HG03066 (cell line): ENCODE results near the gene HCN2.

ENCODE experiments used
- ATAC-seq: cut with Tn5 transposase; IDR thresholded peaks from one replicate; pipeline ENCODE4 v1.9.1; 2021; ENCODE audit warnings: low read depth; ENCODE audit not compliant: unreplicated experiment

Gene HCN2

DNA sequence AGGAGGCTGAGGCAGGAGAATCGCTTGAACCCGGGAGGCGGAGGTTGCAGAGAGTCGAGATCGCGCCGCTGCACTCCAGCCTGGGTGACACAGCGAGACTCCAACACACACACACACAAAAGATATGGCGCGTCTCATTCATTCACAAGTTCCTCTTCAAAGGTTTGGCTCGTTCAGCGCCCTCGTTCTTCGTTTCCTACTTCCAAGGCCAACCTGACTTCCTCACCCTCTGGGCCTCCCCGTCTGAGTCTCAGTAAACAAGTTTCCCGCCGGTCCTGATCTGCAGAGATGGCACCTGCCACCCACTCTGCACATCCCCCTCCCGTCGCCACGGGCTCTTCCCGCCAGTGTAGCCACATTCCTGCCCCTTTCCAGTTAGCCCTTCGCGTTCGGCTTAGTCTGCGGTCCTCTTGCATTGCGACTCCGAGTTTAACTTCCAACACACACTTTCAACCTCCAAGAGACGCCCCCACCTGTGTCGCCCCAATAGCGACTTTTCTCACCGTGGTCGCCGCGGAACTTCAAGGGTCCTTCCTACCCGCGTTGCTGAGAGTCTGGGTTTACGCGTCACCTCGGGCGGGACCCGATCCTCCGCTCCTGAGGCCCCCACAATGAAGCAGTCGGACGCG, 18.6 kb upstream of the HCN2 start:
- ATAC-seq = no peak

DNA sequence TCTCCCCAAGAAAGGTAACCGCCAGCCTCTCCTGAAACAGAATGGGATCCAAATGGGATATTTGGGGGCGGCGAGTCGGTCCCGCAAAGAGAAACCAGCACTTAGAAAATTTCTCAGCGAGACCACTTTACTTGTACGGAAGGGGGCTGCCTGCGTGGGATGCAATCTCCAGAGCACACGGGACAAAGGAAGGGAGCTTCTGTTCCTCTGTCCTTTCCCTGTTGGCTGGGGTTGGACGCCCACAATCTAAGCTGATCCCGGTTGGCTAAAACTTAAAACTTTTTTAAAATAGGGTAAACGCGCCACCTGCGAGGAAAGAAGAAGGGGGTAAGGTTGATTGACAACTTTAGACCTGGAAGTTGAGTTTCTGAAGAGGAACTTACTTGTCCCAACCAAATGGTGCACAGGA, 18.1 kb upstream of the HCN2 start:
- ATAC-seq = no peak

DNA sequence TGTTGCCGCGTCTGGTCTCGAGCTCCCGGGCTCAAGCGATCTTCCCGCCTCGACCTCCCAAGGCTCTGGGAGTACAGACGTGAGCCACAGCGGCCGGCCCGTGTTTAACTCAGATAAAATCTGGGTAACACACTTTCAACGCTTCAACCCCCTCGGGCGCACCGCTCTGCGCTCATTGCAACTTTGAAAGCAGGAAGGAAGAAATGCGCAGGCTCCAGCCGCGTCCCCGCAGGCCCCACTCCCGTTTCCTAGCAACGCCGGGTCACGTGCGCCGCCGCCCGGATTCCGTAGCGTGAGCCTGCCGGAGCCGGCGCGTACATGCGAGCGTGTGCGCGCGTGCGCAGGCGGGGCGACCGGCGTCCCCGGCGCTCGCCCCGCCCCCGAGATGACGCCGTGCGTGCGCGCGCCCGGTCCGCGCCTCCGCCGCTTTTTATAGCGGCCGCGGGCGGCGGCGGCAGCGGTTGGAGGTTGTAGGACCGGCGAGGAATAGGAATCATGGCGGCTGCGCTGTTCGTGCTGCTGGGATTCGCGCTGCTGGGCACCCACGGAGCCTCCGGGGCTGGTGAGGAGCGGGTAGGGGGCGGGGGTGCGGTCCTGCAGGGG, 17.4 kb upstream of the HCN2 start, which contains the start of gene BSG:
Gene BSG, plus strand, starts transcription at position 457 of the 603 bp plus-strand sequence. Its CDS starts 39 bp downstream, at position 496.
- peak; percentile 55 for ATAC-seq

DNA sequence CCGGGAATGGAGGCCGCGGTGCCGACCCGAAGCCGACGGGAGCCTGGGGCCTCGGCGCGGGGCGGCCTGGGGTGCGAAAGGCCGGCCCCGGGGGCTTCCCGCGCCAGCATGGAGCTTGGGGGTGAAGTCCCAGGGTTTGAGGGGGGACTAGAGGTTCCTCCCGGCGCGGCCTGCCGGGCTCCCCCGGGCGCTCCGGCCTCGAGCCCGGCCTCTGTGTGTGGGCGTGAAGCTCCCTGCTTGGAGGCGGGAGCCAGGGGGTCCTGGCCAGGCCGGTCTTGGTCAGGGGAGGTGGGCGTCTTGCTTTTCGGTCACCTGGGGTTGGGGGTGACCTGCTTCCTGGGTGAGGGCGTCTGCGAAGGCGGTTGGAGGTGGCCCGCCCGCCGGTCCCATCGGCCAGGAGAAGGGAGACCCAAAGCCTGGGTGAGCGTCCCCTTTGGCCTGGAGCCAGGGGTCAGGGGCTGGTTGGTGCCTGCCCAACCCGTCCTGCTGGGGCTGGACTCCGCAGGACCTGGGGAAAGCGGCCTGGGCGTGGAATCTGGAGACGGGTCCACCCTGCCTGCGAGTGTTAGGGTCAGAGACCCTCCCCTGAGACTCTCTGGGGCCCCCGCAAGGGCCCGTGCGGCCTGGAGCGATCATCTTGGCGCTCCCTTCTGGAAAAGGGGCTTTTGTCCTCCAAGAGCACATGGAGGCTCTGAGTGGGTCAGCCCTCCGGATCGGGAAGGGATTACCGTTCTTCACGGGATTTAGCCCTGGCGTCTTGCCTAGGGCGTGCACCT, 16.8 kb upstream of the HCN2 start:
- peak; percentile 5 for ATAC-seq

DNA sequence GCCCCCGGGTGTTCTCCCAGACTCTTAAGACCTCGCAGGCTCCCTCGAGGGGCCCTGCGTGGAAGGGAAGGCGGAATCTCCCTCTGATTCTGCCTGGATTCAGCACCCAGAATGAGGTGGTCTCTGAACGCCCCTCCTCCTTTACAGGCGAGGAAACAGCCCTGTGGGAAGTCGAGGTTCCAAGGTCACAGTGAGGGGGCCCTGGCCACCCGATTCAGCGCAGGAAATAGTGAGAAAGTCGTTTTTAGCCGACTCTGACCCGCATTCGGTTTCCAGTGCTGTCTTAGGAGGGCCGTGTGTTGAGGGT, 16.2 kb upstream of the HCN2 start:
- ATAC-seq = no peak

DNA sequence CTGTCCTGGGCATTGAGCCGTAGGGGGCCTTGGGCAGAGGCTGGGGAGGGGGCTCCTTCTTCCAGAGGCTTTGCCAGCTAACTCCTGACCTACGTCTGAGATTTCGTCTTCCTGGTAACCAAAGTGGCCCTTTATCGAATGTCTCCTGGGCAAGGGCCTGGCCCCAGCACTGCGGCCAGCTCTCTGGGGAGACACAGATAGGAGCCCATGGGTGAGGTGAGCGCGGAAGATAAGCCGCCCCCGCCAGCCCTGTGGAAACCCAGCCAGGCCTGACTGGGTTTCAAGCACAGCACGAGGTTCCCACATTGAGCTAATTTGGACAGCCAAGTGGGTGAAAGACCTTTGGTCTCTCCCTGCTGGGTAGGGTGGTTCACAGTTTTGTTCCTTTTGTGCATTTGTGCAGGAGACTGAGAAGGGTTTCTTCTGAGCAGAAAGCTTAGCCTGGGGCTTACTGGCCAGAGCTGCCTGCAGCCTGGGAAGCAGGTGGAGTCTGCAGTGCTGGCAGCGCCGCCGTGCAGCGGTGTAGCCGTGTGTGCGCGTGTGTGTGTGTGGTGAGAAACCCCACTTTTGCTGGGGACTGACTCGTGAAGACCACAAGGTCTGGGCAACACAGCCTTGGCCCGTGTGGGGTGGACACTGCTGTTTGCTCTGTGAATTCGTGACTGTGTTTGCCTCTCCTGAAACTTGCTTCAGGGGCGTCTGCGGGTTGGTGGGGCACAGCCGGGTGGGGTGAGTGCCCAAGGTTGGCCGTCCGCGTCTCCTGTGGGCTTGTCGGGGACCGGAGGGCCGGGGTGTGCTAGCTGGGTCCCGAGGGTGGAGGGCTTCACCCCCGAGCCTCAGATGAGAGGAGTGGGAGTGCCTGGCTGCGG, 14.8 kb upstream of the HCN2 start:
- no peak for ATAC-seq

DNA sequence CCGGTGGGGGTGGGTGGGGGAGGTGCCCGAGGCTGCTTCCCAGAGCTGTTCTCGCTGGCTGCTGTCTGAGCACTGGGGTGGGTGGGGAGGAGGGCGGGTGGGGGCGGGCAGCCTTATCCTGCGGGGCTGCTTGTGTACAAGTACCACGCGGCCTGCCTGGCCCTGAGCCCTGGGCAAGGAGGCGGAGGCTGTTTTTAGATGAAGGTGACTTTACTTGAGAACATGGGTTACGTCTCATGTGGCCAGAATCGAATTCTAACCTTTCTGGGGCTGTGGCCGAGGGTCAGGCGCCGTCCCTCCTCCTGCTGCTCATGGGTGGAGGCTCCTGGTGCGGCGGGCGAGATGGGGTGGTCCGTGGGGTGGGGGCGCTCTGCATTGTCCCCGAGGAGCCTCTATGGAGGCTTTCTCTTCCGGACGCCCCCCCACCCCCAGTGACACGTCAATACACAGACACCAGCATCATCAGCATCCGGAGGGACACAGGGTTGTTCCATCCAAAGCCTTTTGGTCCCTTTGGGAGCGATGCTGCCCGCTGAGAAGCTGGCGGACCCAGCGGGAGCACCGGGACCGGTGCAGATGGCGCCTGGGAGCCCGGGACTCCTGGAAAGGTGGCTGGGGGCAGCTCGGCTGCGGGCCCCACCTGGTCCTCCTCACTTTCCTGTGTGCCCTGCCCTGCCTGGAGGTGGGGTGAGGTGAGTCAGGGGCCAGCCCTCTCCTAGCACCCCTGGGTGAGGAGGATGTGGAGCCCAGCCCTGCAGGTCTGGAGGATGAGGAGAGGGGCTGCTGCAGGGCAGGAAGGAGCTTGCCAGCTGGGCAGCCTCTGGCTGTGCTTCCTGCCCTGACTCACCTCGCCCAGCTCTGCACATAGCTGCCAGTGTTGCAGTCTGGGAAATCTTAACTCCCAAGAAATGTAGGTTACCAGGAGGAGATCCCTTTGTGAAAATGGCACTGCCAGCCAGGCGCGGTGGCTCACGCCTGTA, 13.9 kb upstream of the HCN2 start:
- ATAC-seq = no peak

DNA sequence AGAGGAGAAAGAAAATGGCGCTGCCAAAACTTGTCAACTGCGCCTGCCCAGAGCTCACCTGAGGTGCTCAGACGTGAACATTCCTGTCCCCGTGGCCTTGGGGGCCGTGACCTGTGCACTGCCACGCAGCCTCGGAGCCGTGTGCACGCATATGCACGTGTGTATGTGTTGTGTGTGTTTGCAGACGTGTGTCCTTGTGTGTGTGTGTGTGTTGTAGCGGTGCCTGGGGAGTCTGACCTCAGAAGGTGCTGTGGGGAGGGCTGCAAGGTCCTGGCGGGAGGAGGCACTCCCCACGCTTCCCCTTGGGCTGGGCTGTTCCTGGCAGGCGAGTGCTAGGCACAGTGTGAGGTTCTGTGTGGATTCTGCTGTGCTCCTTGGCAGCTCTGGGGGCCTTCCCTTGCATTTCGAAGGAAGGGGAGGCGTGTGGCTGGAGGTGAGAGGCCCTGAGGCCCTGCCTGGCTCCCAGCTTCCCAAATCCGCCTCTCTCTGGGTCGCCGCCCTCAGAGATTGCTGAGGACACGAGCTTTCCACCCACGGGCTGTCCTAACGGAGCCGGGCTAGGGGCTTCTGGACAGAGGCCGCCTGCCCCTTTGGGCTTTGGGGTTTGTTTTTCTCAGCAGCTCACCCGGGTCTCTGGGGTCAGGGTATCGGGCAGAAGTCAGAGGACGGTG, 12.8 kb upstream of the HCN2 start:
- ATAC-seq = no peak

DNA sequence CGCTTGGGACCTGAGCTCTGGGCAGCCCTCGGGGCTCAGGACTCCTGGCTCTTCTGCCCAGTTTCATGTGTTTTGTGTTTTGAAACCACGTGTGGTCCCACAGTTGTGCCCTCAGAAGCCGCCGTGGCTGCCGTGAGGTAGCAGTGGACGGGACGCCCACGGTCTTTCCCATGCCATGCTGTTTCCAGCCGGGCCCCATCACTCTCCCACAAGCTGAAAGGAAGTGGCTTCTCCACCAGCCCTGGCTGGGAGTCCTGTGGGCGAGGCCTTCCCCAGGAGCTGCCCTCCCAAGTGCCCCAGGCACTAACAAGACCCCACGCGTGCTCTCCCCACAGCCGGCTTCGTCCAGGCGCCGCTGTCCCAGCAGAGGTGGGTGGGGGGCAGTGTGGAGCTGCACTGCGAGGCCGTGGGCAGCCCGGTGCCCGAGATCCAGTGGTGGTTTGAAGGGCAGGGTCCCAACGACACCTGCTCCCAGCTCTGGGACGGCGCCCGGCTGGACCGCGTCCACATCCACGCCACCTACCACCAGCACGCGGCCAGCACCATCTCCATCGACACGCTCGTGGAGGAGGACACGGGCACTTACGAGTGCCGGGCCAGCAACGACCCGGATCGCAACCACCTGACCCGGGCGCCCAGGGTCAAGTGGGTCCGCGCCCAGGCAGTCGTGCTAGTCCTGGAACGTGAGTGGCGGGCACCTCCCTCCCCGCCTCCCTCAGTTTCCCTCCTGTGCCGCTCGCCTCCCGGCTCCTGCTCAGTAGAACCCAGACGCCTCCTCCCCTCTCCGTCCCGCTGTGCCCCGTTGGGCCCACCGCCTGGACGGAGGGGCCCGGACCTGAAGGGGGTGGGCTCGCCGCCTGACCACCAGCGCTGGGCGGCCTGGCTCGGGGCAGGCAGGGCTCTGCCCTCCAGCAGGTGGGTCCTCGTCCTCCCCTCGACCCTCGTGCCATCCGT, 12.0 kb upstream of the HCN2 start:
- ATAC-seq = no peak

DNA sequence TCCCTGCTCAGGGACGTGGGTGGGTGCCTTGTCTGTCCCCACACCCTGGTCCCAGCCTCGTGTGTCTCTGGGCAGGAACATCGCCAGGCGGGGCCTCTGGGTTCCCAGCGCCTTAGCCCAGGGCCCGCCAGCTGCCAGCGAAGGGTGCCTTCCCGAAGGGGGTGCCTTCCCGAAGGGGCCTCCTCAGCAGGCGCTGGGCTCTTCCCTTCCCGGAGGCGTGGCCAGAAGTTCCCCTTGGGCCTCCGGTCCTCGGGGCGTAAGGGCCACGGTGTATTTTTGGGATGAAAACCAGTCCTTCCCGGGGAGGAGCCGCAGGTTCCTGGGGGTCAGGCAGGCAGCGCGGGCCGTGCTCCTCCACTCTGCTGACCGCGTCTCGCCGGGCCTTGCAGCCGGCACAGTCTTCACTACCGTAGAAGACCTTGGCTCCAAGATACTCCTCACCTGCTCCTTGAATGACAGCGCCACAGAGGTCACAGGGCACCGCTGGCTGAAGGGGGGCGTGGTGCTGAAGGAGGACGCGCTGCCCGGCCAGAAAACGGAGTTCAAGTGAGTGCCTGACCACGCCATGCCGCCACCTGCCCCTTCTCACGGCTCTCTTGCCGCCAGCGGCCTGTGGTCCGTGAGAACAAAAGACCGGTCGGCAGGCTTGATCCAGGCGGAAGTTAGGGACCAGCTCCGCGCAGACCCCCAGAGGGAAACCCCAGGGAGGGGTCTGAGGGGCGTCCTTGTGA, 10.4 kb upstream of the HCN2 start:
- no peak for ATAC-seq

DNA sequence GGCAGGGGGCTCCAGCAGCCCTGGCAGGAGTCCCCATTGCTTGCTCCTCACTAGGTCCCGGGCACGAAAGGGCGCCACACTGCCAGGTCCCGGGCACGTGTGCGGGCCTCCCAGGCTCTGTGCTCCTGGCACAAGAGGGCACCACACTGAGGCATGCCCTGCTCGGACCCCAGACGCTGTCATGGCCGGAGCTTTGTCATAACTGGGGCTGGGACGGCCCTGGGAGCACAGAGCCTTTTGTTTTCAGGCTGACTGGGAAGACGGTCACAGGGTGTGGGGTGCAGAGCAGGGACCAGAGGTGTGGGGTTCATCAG, 9.9 kb upstream of the HCN2 start:
- no peak for ATAC-seq

DNA sequence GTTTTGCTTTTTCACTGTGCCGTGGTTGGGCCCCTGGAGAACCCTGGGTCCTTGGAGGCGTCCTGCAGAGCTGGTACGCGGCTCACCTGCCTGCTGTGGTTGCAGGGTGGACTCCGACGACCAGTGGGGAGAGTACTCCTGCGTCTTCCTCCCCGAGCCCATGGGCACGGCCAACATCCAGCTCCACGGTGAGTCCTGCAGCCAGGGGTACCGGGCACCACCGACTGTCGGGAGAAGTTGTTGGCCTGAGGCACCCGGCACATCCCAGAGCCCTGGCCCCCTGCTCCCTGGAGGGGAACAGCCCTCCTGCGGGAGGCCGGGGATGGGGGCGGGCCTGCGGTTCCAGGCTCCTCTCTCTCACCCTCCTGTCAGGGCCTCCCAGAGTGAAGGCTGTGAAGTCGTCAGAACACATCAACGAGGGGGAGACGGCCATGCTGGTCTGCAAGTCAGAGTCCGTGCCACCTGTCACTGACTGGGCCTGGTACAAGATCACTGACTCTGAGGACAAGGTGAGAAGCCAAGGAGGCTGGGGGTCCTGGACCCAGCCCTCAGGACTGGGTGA, 9.3 kb upstream of the HCN2 start:
- no peak for ATAC-seq

DNA sequence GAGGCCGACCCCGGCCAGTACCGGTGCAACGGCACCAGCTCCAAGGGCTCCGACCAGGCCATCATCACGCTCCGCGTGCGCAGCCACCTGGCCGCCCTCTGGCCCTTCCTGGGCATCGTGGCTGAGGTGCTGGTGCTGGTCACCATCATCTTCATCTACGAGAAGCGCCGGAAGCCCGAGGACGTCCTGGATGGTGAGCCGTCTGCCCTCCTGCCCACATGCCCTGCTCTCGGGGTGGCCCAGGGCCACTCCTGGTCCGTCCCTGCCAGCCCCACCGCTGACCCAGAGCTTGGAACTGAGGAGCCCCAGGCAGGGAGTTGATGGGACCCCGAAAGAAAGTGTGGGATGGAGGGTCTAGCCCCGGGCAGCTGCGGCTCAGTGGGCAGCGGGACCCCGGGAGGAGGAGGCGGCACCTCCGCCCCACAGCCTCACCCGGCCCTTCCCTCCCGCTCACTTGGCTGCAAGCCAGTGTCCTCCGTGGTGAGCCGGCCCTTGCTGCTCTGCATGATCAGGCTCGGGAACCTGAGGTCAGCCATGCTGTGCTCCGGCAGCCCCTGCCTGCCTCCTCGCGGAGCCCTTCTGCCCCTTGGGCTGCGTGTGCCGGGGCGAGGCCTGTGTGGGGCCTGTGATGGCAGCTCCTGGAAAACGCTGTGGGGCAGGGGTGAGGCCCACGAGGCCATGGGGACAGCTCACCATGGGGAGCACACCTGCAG, 8.1 kb upstream of the HCN2 start:
- no peak for ATAC-seq

DNA sequence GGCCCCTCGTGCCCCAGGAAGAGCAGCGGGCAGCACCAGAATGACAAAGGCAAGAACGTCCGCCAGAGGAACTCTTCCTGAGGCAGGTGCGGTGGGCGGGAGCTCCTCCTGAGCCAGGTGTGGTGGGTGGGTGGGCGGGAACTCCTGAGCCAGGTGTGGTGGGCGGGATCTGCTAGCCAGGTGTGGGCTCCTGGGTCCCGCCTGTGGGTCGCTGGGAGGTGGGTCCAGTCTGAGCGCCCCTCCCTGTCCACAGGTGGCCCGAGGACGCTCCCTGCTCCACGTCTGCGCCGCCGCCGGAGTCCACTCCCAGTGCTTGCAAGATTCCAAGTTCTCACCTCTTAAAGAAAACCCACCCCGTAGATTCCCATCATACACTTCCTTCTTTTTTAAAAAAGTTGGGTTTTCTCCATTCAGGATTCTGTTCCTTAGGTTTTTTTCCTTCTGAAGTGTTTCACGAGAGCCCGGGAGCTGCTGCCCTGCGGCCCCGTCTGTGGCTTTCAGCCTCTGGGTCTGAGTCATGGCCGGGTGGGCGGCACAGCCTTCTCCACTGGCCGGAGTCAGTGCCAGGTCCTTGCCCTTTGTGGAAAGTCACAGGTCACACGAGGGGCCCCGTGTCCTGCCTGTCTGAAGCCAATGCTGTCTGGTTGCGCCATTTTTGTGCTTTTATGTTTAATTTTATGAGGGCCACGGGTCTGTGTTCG, 7.0 kb upstream of the HCN2 start:
- ATAC-seq = no peak

DNA sequence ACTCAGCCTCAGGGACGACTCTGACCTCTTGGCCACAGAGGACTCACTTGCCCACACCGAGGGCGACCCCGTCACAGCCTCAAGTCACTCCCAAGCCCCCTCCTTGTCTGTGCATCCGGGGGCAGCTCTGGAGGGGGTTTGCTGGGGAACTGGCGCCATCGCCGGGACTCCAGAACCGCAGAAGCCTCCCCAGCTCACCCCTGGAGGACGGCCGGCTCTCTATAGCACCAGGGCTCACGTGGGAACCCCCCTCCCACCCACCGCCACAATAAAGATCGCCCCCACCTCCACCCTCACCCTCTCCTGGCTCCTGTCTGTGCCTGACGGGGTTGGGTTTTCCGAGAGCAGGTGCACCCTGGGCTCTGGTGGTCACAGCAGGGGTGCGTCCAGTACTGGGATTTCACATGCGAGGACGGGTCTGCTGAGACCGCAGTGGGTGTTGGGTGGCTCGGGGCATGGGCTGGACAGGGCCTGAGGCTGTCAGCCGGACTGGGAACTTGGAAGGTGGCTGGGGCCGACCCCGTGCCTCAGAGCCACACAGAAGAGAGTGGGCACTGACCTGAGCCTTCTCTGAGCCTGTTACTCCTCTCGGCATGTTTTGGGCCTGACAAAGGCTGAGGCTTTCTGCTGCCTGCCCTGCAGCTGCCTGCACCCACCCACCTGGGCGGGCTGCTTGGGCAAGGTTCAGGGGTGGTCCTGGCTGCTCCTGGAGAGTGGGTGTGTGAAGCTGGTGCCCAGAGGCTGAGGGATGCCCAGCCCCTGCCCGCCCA, 6.3 kb upstream of the HCN2 start:
- no peak for ATAC-seq

DNA sequence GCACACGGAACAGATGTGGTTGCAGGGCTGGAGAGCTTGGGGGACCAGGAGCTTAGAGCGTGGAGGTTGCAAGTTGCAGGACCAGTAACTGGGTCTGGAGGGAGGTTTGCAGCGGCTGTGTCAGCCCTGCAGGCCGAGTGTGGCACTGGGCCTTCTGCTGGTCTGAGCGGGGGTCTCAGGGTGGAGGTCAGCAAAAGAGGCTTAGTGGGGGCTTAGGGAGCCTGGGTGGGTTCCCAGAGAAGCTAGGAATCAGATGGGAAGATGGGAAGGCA, 5.8 kb upstream of the HCN2 start:
- ATAC-seq = no peak
